Skeletal muscle cell (primary cell): Measurements from ENCODE around the gene RGR.

Experiments used
- DNase-seq: peaks from one replicate; pipeline ENCODE4 v3.0.0-alpha.2; 2010; ENCODE audit warnings: low read depth
- H3K4me3 ChIP-seq: 2 replicates; pipeline ENCODE4 v1.5.1; 2011; ENCODE audit warnings: low read depth, mild to moderate bottlenecking, control low read depth, low read length, moderate library complexity

The RGR gene

DNA sequence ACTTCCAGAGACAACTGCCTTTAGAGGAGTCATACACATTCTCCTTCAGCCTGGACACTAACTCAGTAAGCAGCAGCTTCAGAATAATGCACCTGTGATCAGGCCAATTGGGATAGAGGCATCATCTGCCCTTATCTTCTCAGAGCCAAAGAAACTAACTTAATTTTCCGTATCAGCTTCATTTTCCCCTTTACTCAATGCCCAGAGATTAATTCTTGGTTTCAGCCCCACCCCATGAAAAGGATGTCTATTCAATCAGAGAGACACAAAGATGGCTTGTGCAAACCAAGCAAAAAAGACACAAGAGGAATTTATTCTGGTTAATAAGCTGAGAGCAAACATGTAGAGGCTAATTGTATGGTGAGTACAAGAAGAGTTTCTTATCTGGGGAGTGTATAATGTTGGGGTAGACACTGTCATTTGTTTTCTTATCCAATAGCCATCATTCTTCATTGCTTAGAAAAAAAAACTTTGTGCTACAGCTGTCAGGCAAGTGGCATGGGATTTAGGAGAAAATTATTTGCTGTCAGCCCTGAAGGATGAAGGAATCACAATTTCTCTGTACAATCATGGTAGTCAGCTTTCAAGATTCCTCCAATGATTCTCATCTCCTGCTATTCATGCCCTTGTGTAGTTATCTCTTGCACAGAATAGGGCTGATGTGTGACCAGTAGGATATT is 44.8 kb downstream of the RGR start:
- no peak overlapping the region for H3K4me3 ChIP-seq
- no peak for DNase-seq

DNA sequence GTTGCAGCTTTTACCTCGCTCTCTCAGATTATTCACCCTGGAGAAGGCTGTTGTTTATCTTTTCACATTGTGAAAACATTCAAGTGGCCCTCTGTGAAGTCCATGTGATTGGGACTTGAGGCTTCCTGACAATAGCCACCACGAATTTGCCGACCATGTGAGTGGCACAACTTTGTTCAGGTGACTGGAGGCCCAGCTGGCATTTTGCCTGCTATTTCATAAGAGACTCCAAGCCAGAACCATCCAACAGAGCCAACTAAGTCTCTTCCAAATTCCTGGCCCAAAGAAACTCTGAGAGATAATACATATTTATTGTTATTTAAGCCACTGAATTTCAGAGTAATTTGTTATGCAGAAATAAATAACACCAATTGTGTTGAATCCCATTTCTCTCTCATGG is 45.4 kb downstream of the RGR start:
- DNase-seq: no peak
- no peak overlapping the region for H3K4me3 ChIP-seq

DNA sequence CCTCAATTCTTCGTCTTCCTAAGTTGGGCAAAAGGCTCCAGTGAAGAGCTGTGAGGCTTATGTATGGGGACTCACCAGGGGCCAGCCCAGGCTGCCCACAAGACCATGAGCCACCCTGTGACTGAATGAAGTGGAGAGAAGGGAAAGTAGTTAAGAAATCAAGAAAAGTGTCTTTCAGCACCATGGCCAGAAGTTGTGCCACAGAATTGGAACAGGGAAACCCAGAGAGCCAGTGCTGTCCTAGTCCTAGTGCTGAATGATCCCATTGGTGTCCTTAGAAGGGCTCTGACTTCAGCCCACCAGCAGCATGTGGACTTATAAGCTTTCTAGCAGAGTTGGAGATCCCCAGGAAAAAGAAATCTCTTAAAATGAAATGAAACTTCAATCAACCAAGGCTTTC is 46.5 kb downstream of the RGR start:
- peak; percentile 30 for DNase-seq
- H3K4me3 ChIP-seq: no peak overlapping the region

DNA sequence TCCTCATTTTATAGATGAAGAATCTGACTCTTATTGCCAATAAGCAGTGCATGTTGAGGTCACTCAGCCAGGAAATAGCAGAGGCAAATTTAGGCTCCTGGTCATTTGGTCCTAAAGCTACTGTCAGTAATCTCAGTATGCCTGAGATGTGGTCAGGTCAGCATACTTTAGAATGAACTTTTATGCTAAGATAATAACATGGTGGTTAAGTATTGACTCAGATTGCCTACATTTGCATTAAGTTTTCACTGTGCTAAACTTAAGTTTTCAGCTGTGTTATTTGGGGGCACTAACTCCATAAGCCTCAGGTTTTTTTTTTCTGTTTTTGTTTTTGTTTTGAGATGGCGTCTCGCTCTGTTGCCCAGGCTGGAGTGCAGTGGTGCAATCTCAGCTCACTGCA is 47.6 kb downstream of the RGR start:
- DNase-seq: no peak
- H3K4me3 ChIP-seq: no peak overlapping the region

DNA sequence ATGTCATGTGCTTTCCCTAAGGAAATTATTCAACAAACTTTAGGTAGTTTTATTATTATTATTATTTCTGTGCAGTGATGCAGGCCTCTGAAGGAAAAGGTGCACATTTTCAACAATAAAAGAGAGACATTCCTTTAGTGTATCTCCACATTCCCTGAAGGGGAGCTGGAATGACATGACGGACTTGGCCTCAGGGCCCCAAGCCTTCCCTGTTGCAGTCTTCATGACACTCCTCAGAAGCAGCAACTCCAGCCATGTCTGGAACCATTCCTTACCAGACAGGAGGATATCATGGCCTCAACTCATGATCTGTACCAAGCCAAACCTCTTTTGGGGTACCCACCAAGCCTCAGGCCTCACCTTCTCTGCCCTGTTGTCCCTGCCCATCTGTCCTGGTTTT is 48.3 kb downstream of the RGR start:
- no peak for DNase-seq

DNA sequence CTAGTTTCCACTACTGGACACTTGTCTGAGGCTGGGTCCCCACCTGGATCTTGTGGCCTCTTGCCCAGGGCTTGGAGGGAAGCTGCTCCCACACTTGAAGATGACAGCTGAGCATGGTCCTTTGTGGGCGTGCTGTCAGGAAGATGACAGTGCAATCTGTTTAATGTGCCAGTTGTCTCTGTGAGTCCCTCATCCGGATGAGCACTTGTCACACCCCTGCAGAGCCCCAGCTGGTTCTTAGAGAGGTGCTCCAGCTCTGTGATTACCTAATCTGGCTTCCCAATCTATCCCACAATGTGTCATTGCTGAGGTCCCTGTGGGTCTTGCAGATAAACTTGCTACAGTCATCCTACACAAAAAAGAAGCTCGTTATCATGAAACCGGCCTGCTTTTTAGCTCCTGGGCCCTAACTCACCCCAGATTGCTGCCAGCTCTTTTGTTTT is 48.7 kb downstream of the RGR start:
- H3K4me3 ChIP-seq: no peak overlapping the region
- DNase-seq: no peak

More for the DNA sequence above, 48.3 kb downstream of the RGR start:
- no peak overlapping the region for H3K4me3 ChIP-seq

DNA sequence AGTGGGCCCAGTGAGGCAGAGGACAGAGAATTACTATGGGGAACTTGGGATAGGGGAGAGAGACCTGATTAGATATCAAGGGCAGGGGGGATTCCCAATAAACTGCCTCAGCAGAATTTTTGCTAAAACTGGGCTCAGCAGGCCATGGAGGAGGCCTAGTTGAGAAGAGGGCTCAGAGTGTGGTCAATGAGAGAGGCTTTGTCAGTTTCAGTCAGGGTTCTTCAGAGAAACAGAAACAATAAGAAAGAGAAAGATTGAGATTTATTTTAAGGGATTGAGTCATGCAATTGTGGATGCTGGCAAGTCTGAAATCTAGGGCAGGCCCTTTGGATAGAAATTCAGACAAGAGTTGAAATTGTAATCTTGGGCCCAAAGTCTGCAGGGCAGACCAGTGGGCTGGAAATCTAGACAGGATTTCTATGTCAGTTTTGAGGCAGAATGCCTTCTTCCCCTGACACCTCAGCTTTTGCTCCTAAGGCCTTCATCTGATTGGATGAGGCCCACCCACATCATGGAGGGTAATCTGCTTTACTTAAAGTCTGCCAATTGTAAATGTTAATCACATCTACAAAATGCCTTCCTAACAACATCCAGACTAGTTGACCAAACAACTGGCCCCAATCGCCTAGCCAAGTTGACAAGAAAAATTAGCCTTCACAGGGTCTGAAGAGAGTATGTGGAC is 50.1 kb downstream of the RGR start:
- DNase-seq: no peak
- no peak overlapping the region for H3K4me3 ChIP-seq

DNA sequence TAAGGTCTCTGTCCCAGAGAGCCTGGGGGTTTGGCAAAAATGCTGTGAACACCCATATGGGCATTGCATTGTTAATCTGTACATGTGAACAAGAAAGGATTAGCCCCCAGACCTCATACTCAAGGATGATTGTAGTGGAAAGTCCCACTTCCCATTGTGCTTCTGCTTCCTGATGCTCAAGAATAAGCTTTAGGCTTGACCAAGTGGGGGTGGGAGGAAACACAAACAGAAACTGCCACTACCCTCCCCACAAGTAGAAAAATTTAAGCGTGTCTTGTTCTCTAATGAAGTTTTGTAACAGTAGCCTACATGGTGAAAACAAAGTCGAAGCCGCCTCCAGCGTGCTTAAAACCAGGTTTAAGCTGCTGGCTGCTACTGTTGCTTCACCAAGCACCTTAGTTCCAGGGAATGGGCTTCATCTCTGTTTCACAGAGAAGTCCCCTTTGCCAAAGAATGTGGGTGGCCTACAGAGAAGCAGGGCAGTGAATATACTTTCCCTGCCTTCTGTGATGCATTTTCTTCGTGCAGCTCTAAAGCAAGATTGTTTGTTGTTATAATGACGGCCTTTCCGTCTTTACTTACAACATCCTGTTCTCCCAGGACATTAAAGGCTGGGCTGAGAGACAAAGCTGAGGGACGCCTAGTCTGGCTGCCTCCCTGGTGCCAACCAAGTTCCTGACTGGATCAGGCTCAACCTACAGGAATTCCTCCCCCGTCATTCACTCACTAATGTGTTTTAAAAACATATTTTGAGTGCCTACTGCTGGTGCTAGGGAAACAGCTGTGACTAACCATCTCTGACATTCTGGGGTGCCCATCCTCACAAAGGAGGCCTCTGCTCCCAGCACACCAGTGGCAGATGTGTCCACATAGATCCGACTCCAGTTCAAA is 51.5 kb downstream of the RGR start:
- no peak overlapping the region for H3K4me3 ChIP-seq
- peak; percentile 71 for DNase-seq

DNA sequence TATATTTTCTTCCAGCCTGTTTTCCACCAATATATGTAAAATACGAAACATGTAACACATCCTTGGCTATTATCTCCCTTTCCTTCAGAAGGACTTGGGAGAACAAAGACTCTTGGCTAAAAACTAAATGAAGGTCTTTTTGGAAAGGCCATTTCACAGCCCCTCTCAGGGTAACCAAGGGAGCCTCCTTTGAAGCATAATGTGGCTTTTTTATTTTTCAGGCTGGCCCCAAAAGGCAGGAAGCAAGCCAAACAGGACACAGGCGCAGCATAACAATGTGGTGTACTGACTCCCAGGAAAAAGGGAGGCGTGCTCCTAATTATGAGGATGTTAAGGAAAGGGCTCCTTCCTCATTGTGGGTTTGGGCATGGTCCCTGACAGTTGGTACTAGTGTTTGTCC is 53.2 kb downstream of the RGR start:
- no peak overlapping the region for H3K4me3 ChIP-seq
- no peak for DNase-seq

DNA sequence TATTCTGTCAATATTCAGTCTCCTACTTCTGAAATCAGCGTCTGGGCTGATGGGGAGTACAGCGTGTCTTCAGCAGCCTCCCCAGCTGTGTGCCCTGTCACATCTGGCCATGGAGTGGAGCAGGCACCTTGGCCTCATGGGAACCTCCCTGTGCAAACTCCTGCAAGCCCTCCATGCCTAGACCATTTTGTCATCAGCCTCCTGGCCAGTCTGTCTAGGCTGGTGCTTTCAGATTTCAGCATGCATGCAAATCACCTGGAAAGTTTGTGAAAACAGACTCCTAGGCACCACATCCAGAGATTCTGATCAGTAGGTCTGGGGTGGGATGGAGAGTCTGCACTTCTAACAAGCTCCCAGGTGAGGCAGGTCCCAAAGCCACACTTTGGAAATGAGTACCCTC is 57.4 kb downstream of the RGR start:
- DNase-seq: no peak
- H3K4me3 ChIP-seq: no peak overlapping the region

DNA sequence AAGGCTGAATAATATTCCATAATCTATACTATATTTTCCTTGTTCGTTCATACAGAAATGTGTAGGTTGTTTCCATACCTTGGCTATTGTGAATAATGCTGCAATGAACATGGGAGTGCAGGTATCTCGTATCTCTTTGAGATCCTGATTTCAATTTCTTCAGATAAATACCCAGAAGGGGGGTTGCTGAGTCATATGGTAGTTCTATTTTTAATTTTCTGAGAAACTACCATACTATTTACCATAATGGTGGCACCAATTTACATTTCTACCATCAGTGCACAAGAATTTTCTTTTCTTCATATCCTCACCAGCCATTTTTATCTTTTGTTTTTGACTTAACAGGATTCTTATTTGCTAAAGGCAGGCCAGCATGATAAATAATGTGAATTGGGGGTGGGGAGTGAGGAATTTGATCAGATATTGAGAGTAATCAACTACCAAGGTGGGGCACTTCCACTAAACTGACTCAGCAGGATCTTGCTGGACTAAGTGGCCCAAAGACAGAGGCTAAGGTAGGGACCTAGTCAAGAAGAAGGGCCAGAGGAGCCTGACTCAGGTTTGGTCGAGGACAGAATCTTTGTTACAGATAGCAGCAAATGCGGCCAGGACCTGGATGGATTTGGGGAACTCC is 62.0 kb downstream of the RGR start:
- no peak overlapping the region for H3K4me3 ChIP-seq
- no peak for DNase-seq

DNA sequence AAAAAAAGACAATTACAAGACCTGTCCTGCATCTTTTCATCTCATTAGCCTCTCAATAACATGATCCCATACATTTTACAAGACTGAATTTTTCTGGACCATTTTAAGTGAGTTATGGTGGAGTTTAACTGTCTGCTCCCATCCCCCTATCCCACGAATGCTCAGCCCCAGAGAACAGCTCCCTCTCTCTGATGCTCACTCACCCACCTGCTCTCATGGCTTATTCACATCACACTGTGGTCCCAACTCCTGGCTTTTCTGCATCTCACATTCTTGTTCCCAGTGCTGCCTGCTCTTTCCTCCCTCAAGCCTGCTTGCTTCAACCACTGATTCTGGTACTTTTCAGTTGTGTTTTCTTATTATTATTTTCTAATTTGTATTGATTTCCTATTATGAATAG is 63.2 kb downstream of the RGR start:
- no peak for DNase-seq
- H3K4me3 ChIP-seq: no peak overlapping the region

DNA sequence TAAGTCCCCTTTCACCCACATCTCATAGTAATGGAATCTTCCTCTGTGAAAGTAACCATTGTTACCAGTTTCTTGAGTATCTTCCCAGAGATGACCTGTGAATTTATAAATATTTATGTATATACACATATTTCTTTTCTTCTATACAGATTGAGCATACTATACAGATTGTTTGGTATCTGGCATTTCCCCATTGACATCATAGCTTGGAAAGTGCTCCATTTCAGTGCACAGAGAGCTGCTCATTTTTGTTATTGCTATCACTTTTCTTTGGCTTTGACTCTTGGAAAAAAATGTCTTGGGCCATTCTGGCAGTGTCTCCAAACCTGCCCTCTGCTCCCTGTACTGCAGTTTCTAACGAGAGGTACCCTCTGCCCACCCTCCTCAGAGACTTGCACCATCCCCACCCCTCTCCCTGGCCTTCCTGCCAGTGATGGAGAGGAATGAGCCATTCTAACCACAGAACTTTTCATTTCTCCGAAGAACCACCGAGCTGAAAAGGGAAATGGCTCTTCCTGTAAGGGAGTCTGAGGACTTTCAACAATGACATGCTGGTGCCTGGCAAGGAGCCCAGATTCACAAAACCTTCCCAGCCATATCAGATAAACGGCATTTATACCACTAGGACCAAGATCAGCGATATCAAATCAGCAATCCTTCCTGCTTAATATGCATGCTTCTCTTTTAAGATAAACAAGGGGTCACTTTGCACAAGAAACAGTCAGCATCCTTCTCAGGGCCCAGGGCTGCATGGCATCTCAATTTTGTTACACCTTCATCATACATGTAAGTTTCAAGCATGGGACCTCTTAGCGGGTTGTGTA is 63.8 kb downstream of the RGR start:
- peak; percentile 48 for DNase-seq
- H3K4me3 ChIP-seq: no peak overlapping the region
